ENCODE results near the gene SLC7A6. TPM values are rescaled to one million over a fixed set of nuclear protein-coding genes. Genes with fewer than 3 reads are reported as not detected.
A peak's percentile ranks its signal among the peaks of the same experiment; 100 is the strongest.

The SLC7A6 gene
- total and polyA plus RNA-seq, 10 of the 15 experiments (the other 5 are each of a cell fraction or from before 2014, with no cell fraction given): 8.2 to 60.4 (median 28.6) TPM

DNA sequence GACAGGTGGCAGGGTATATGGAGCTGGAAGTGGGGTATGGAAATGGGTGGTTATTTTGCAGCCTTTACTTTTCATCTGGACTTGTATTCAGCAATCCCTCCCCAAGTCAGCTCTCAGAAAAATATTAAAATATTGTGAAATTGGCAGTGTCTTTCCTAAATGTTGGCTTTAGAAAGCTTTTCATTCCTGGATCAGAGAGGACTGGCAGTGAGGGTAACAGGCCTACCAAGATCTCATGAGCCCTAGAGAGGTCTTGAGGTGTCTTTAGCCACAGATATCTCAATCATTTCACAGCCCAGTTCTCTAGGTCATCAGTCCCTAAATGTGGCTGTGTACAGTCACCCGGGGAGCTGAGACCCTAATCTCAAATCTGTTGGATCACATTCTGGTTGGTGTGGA, 23.9 kb downstream of the SLC7A6 start:
- in situ Hi-C loops (cut with MboI) (no loop called here), intact Hi-C loops (cut with micrococcal nuclease; ENCODE audit: unreplicated experiment) (no loop called here)
- no peaks in the 10 kb centered on the region for H3K9me3 ChIP-seq (replicated peaks; ENCODE audit: control insufficient read depth, insufficient read depth, low read length)
- peaks cover 20 to 27% of the 10 kb centered on the region in 2 experiments; a peak in 3 of 4 replicates for H3K36me3 ChIP-seq (ENCODE audit: control insufficient read depth in 2 of 2, insufficient read depth in 2 of 2, low read length in 1 of 2)
- FAIRE-seq: no peak
- ATAC-seq: no peak
- ChIA-PET POLR2A (interaction anchor here (0.6 to 11.1 kb wide), 3 partner anchors 16 to 151 kb away, joined by 3 to 177 read pairs (median 15); partner anchors contain the start of genes PRMT7 and SLC7A6OS), SMC1A (ENCODE audit: uncharacterized antibody, unreplicated experiment) (interaction anchor here (0.9 to 5.0 kb wide), 8 partner anchors 11 to 40 kb away, joined by 3 to 56 read pairs (median 16); partner anchors contain the start of genes PRMT7, SLC7A6 and SLC7A6OS), CTCF (interaction anchor here (0.9 to 4.8 kb wide), 4 partner anchors 21 to 48 kb away, joined by 3 to 94 read pairs (median 4); partner anchors contain the start of gene SLC7A6), RAD21 (ENCODE audit: unreplicated experiment) (interaction anchor here (1.2 to 4.9 kb wide), 4 partner anchors 11 to 41 kb away, joined by 7 to 55 read pairs (median 12); partner anchors contain the start of gene SLC7A6)
- H3K79me2 ChIP-seq (ENCODE audit: control insufficient read depth, insufficient read depth, low read length): peaks cover 42% of the 10 kb centered on the region
- H4K20me1 ChIP-seq (ENCODE audit: control insufficient read depth, insufficient read depth): no peaks in the 10 kb centered on the region
- BruUV-seq (replicated peaks): no TSS peak
- H3K27ac ChIP-seq (ENCODE audit: control insufficient read depth, insufficient read depth): peak overlapping the region; percentile 40
- 94% methylated on average over 1 of the region's 1 CpG for WGBS (ENCODE audit: insufficient coverage, insufficient replicate concordance, low lambda C conversion rate, missing lambda C conversion rate)
- H3K4me3 ChIP-seq: no peak overlapping the region
- no peak for DNase-seq (ENCODE audit: low read depth, low spot score)
- peaks cover 66% of the 10 kb centered on the region for H3K4me1 ChIP-seq (ENCODE audit: control insufficient read depth, insufficient read depth, low read length)
- no peaks in the 10 kb centered on the region for H3K27me3 ChIP-seq (replicated peaks in 1 of 2; ENCODE audit: control insufficient read depth in 2 of 2, insufficient read depth in 2 of 2, low read length in 1 of 2)
- H3K9ac ChIP-seq (ENCODE audit: control insufficient read depth, insufficient read depth, low read length): no peak overlapping the region
- H2AFZ ChIP-seq (ENCODE audit: control insufficient read depth, low read depth, low read length): no peak overlapping the region
- H3K4me2 ChIP-seq (ENCODE audit: control insufficient read depth, insufficient read depth): no peak overlapping the region
- TF ChIP-seq EZH2 (IDR thresholded peaks at IDR 0.05; ENCODE audit: borderline replicate concordance, control insufficient read depth, low read depth, low read length) (no peak), TAF1 (IDR thresholded peaks at IDR 0.05; ENCODE audit: borderline replicate concordance, low read depth, low read length) (no peak), MTA2 (IDR thresholded peaks at IDR 0.05; ENCODE audit: low read depth) (no peak), SREBF1 (IDR thresholded peaks at IDR 0.05; ENCODE audit: low read length) (no peak), CUX1 (IDR thresholded peaks at IDR 0.05; ENCODE audit: insufficient replicate concordance, low read depth, low read length) (no peak), IKZF2 (IDR thresholded peaks at IDR 0.05) (no peak), SREBF2 (IDR thresholded peaks at IDR 0.05; ENCODE audit: low read length) (no peak), SIX5 (IDR thresholded peaks at IDR 0.05; ENCODE audit: low read depth, low read length, severe bottlenecking) (no peak), MEF2B (IDR thresholded peaks at IDR 0.05; ENCODE audit: partially characterized antibody, poor library complexity, severe bottlenecking) (no peak), TBL1XR1 (IDR thresholded peaks at IDR 0.05; ENCODE audit: low read depth, low read length) (no peak), SMARCA5 (IDR thresholded peaks at IDR 0.05) (no peak), E2F4 (IDR thresholded peaks at IDR 0.05; ENCODE audit: low read depth, low read length) (no peak), NFYA (IDR thresholded peaks at IDR 0.05; ENCODE audit: borderline replicate concordance, low read depth, low read length) (no peak), ZZZ3 (IDR thresholded peaks at IDR 0.05; ENCODE audit: control insufficient read depth, insufficient read length, low read depth) (no peak), ELK1 (IDR thresholded peaks at IDR 0.05; ENCODE audit: low read depth, low read length) (no peak)
- TF ChIP-seq, protein P1, sequence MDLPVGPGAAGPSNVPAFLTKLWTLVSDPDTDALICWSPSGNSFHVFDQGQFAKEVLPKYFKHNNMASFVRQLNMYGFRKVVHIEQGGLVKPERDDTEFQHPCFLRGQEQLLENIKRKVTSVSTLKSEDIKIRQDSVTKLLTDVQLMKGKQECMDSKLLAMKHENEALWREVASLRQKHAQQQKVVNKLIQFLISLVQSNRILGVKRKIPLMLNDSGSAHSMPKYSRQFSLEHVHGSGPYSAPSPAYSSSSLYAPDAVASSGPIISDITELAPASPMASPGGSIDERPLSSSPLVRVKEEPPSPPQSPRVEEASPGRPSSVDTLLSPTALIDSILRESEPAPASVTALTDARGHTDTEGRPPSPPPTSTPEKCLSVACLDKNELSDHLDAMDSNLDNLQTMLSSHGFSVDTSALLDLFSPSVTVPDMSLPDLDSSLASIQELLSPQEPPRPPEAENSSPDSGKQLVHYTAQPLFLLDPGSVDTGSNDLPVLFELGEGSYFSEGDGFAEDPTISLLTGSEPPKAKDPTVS (IDR thresholded peaks at IDR 0.05; ENCODE audit: low read depth, low read length): no peak

All from GM12878 (cell line).